Upper lobe of left lung (tissue), 4 donors: ENCODE data around the gene SLC16A1.

ENCODE experiments used
- CTCF ChIP-seq, 6 experiments: fragments of 450-650 bp in 4 of 6; fragments of 200-600 bp in 2 of 6; sonication (generic) in 2 of 6; IDR thresholded peaks; one replicate each; pipeline ENCODE4 v1.5.1; 2016 to 2019; ENCODE audit warnings: antibody characterized with exemption in 6 of 6
- EP300 ChIP-seq, 4 donors: sonication (generic); formaldehyde crosslinking; IDR thresholded peaks; one replicate each; pipeline ENCODE4 v1.5.1; 2017; ENCODE audit warnings: antibody characterized with exemption in 4 of 4, control low read depth in 2 of 4
- POLR2A ChIP-seq, 4 donors: fragments of 450-650 bp; IDR thresholded peaks; one replicate each; pipeline ENCODE4 v1.5.1; 2016 to 2017; ENCODE audit warnings: antibody characterized with exemption in 4 of 4, mild to moderate bottlenecking in 2 of 4
- POLR2AphosphoS5 ChIP-seq, 2 donors: sonication (generic); formaldehyde crosslinking; IDR thresholded peaks; one replicate each; pipeline ENCODE4 v1.5.1; 2017; ENCODE audit warnings: antibody characterized with exemption in 2 of 2

GRCh38 chr1:112985123-112985522 lies 29.1 kb upstream of the SLC16A1 start:
- TF ChIP-seq CTCF (IDR thresholded peaks at IDR 0.05) (no peak), POLR2A (IDR thresholded peaks at IDR 0.05) (no peak), POLR2AphosphoS5 (IDR thresholded peaks at IDR 0.05) (no peak), EP300 (IDR thresholded peaks at IDR 0.05) (no peak)
